AG04450 (cell line): Measurements from ENCODE around the gene SLC38A5. TPM values are rescaled to one million over a fixed set of nuclear protein-coding genes. Genes with fewer than 3 reads are reported as not detected.

Experiments
- CTCF ChIA-PET: fragments of 300-600, 350-600 bp; formaldehyde crosslinking; extraction: SDS; loops from one replicate; lab custom pipeline; 2022; ENCODE audit warnings: antibody characterized with exemption, inconsistent platforms; lab: Charles Lee
- POLR2A ChIA-PET: fragments of 350-600 bp; formaldehyde crosslinking; extraction: SDS; loops from one replicate; lab custom pipeline; 2021; ENCODE audit warnings: antibody characterized with exemption, inconsistent platforms; lab: Yijun Ruan, JAX
- DNase-seq: peaks from one replicate; pipeline ENCODE4 v3.0.0-alpha.2; 2011; ENCODE audit warnings: low read depth, low spot score
- H3K27ac ChIP-seq: one replicate; pipeline ENCODE4 v1.5.1; 2012; ENCODE audit warnings: low read depth, low read length, control low read depth
- H3K27me3 ChIP-seq: one replicate; pipeline ENCODE4 v1.6.0; 2012; ENCODE audit warnings: low read length; ENCODE audit not compliant: control insufficient read depth, insufficient read depth
- H3K4me3 ChIP-seq: 2 replicates; pipeline ENCODE4 v1.5.1; 2011; ENCODE audit warnings: mild to moderate bottlenecking, low read depth, low read length, control low read depth
- H3K9me3 ChIP-seq: 2 replicates; pipeline ENCODE4 v1.5.1; 2012; ENCODE audit warnings: low read length; ENCODE audit not compliant: control insufficient read depth, insufficient read depth
- polyA plus RNA-seq: library from polyadenylated mRNA; depleted of rRNA; stranded (reverse); fragments of >200 nt; gene quantifications from 2 replicates; pipeline ENCODE4 v1.2.3, GENCODE V29; 2011
- TF ChIP-seq, protein P1 (sequence below): IDR thresholded peaks from 2 replicates; pipeline ENCODE4 v1.5.1; 2011; ENCODE audit warnings: low read depth, low read length, control low read depth, inconsistent platforms

SLC38A5 gene
- polyA plus RNA-seq, 1 experiment: 19.1 TPM

DNA sequence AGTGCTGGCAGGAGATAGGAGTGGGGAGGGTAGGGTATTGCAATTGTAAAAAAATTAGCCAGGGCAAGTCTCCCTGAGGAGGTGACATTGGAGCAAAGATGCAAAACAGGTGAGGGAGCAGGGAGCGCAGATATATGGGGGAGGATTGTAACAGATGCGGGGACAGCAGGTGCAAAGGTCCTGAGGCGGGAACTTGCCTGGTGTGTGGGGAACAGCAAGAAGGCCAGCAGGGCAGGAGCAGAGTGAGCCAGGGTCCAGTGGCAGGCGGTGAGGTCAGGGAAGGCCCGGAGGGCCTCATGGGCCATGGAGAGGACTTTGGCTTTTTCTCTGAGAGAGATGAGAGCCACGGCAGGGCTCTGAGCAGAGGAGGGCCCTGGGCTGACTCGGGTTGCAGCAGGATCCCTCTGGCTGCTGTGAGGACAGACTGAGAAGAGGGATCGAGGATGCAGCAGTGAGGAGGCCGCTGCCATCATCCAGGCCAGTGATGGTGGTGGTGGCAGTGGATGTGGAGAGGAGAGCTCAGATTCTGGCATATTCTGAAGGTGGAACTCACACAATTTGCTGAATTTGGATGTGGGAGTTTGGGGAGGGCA is 44.9 kb upstream of the SLC38A5 start:
- TF ChIP-seq, protein P1, sequence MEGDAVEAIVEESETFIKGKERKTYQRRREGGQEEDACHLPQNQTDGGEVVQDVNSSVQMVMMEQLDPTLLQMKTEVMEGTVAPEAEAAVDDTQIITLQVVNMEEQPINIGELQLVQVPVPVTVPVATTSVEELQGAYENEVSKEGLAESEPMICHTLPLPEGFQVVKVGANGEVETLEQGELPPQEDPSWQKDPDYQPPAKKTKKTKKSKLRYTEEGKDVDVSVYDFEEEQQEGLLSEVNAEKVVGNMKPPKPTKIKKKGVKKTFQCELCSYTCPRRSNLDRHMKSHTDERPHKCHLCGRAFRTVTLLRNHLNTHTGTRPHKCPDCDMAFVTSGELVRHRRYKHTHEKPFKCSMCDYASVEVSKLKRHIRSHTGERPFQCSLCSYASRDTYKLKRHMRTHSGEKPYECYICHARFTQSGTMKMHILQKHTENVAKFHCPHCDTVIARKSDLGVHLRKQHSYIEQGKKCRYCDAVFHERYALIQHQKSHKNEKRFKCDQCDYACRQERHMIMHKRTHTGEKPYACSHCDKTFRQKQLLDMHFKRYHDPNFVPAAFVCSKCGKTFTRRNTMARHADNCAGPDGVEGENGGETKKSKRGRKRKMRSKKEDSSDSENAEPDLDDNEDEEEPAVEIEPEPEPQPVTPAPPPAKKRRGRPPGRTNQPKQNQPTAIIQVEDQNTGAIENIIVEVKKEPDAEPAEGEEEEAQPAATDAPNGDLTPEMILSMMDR: no peak
- CTCF ChIA-PET: no interaction called here
- POLR2A ChIA-PET: no interaction called here

DNA sequence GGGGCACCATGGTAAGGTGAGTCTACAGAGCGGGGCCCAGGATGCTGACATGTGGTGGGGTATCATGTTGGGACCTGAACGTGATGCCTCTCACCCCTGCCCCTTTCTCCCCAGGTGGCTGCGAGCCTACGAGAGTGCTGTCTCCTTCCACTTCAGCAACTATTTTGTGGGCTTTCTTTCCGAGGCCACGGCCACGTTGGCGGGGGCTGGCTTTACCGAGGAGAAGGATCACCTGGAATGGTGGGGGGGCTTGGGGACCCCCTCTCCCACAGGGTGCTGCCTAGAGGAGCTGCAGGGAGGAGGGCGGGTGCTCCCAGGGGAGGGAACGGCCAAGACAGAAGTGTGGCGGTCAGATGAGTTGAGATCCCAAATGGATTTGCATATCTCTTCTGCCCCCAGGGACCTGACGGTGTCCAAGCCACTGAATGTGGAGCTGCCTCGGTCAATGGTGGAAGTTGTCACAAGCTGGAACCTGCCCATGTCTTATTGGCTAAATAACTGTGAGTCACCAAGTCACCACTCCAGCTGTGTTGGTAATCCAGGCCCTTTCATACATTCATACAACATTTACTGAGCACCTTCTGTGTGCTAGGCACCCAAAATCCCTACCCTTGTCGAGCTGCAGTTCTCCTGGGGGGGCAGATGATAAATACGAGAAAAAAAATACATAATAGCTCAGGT is 44.2 kb upstream of the SLC38A5 start:
- TF ChIP-seq, protein P1: no peak
- CTCF ChIA-PET: no interaction called here

More for the DNA sequence above, 44.9 kb upstream of the SLC38A5 start:
- no peak for DNase-seq
- Histone ChIP-seq H3K27me3 (no peaks in the 10 kb centered on the region), H3K4me3 (no peak overlapping the region), H3K27ac (no peak overlapping the region), H3K9me3 (no peaks in the 10 kb centered on the region)

DNA sequence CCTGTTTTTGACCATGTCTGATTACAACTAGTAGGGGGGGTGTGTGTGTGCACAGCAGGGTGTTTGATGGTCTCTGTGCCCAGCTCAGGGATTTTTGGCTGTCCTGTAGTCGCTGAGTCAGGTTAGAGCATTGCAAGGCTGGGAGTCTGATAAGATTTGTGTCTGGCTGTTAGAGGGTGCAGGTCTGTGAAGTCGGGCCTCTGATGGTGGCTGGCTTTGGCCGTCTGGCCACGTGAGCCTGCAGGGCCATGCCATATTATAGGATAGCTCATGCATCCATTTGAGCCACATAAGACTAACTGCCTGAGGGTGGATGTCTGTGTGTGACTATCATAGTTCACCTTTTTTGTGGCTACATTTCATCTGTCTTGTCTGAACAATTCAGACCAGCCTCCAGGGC is 43.6 kb upstream of the SLC38A5 start:
- Histone ChIP-seq H3K4me3 (no peak overlapping the region), H3K9me3 (no peaks in the 10 kb centered on the region), H3K27me3 (no peaks in the 10 kb centered on the region), H3K27ac (no peak overlapping the region)
- ChIA-PET POLR2A (no interaction called here), CTCF (no interaction called here)
- no peak for DNase-seq
- TF ChIP-seq, protein P1: no peak

More for the DNA sequence above, 44.2 kb upstream of the SLC38A5 start:
- H3K9me3 ChIP-seq: no peaks in the 10 kb centered on the region
- no peak overlapping the region for H3K4me3 ChIP-seq
- POLR2A ChIA-PET: no interaction called here
- no peak for DNase-seq
- H3K27me3 ChIP-seq: no peaks in the 10 kb centered on the region
- no peak overlapping the region for H3K27ac ChIP-seq

DNA sequence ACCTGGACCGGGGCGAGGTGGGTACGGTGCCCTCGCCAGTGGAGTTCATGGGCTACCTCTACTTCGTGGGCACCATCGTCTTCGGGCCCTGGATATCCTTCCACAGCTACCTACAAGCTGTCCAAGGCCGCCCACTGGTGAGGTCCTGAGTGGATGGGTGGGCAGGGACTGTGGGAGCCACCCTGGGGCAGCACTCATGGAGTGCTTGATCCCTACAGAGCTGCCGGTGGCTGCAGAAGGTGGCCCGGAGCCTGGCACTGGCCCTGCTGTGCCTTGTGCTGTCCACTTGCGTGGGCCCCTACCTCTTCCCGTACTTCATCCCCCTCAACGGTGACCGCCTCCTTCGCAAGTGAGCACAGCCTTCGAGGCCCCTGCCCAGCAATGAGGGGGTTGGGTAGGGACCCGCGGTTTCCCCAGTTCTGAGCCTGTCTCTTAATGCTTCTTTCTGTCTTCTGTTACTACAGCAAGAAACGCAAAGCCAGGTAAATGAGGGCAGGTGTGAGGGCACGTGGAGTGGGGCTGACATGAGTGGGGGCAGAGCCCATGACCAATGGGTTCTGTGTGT is 42.4 kb upstream of the SLC38A5 start:
- POLR2A ChIA-PET: no interaction called here

More for the DNA sequence above, 42.4 kb upstream of the SLC38A5 start:
- DNase-seq: no peak
- CTCF ChIA-PET: no interaction called here
- TF ChIP-seq, protein P1: no peak
- Histone ChIP-seq H3K4me3 (no peak overlapping the region), H3K27ac (no peak overlapping the region), H3K27me3 (no peaks in the 10 kb centered on the region), H3K9me3 (no peaks in the 10 kb centered on the region)
